GM12878 (cell line): ENCODE results near the gene IQCH. TPM values are rescaled to one million over a fixed set of nuclear protein-coding genes. Genes with fewer than 3 reads are reported as not detected.

ENCODE experiments used
- ATAC-seq: fragments of 200-7000 bp; cut with Tn5 transposase; 3 replicates; pipeline ENCODE4 v1.9.1; 2020; ENCODE audit warnings: mild to moderate bottlenecking, moderate library complexity
- BruUV-seq: library from RNA; stranded (reverse); fragments of 400-500 nt; replicated peaks from 2 replicates; lab custom pipeline; 2021; lab: Mats Ljungman, UMichigan
- CTCF ChIA-PET: fragments of 300-600 bp; sonication (Branson Sonifier 250); formaldehyde crosslinking; extraction: SDS; loops from one replicate; lab custom pipeline; 2021; ENCODE audit warnings: inconsistent platforms; lab: Yijun Ruan, JAX
- POLR2A ChIA-PET: fragments of 350-600 bp; formaldehyde crosslinking; extraction: SDS; loops from one replicate; lab custom pipeline; 2021; ENCODE audit warnings: inconsistent platforms; lab: Charles Lee
- RAD21 ChIA-PET: fragments of 300-600 bp; sonication (Branson Sonifier 250); formaldehyde crosslinking; loops from one replicate; lab custom pipeline; 2023; ENCODE audit warnings: antibody characterized with exemption; ENCODE audit not compliant: unreplicated experiment; lab: Charles Lee
- SMC1A ChIA-PET: fragments of 300-600 bp; sonication (Branson Sonifier 250); formaldehyde crosslinking; loops from one replicate; lab custom pipeline; 2023; ENCODE audit not compliant: unreplicated experiment, uncharacterized antibody; lab: Charles Lee
- DNase-seq: peaks from one replicate; pipeline ENCODE4 v3.0.0-alpha.2; 2011; ENCODE audit warnings: low read depth, low spot score
- FAIRE-seq: peaks from 3 replicates; lab custom pipeline; 2011; peaks lifted over from hg19 to GRCh38; lab: Jason Lieb, UNC
- H2AFZ ChIP-seq: 2 replicates; pipeline ENCODE4 v1.6.0; 2011; ENCODE audit warnings: low read depth, low read length, control low read depth; ENCODE audit not compliant: control insufficient read depth
- H3K27ac ChIP-seq: 2 replicates; pipeline ENCODE4 v1.5.1; 2011; ENCODE audit warnings: control low read depth; ENCODE audit not compliant: control insufficient read depth, insufficient read depth
- H3K27me3 ChIP-seq, 2 experiments: replicated peaks in 1 of 2; 2 replicates each; pipeline versions ENCODE4 v1.6.0 to v1.6.1; 2011; ENCODE audit warnings: low read length in 1 of 2; ENCODE audit not compliant: control insufficient read depth in 2 of 2, insufficient read depth in 2 of 2
- H3K36me3 ChIP-seq, 2 experiments: 2 replicates each; pipeline ENCODE4 v1.5.1; 2011; ENCODE audit warnings: low read length in 1 of 2; ENCODE audit not compliant: control insufficient read depth in 2 of 2, insufficient read depth in 2 of 2
- H3K4me1 ChIP-seq: 2 replicates; pipeline ENCODE4 v1.6.1; 2011; ENCODE audit warnings: mild to moderate bottlenecking, low read length, moderate library complexity, mixed read lengths; ENCODE audit not compliant: control insufficient read depth, insufficient read depth
- H3K4me2 ChIP-seq: 2 replicates; pipeline ENCODE4 v1.6.0; 2011; ENCODE audit warnings: control low read depth; ENCODE audit not compliant: control insufficient read depth, insufficient read depth
- H3K4me3 ChIP-seq: fragments of 200-600 bp; sonication (generic); 2 replicates; pipeline ENCODE4 v1.5.1; 2016
- H3K79me2 ChIP-seq: 2 replicates; pipeline ENCODE4 v1.6.0; 2011; ENCODE audit warnings: low read length; ENCODE audit not compliant: control insufficient read depth, insufficient read depth
- H3K9ac ChIP-seq: 2 replicates; pipeline ENCODE4 v1.8.0; 2011; ENCODE audit warnings: low read length, control low read depth, mixed read lengths; ENCODE audit not compliant: control insufficient read depth, insufficient read depth
- H3K9me3 ChIP-seq: replicated peaks from 3 replicates; pipeline ENCODE4 v1.5.1; 2011; ENCODE audit warnings: mild to moderate bottlenecking, low read length; ENCODE audit not compliant: control insufficient read depth, insufficient read depth
- H4K20me1 ChIP-seq: 2 replicates; pipeline ENCODE4 v1.6.0; 2011; ENCODE audit not compliant: control insufficient read depth, insufficient read depth
- CBX5 ChIP-seq: sonication (generic); IDR thresholded peaks from 2 replicates; pipeline ENCODE4 v1.6.1; 2016; ENCODE audit warnings: low read depth, moderate library complexity, mild to moderate bottlenecking, inconsistent platforms
- MEF2B ChIP-seq: fragments of 450-650 bp; IDR thresholded peaks from 2 replicates; pipeline ENCODE4 v1.6.1; 2018; ENCODE audit warnings: mild to moderate bottlenecking, moderate library complexity; ENCODE audit not compliant: partially characterized antibody, poor library complexity, severe bottlenecking
- NR2C2 ChIP-seq: IDR thresholded peaks from 2 replicates; pipeline ENCODE4 v1.6.1; 2011; ENCODE audit warnings: borderline replicate concordance, low read depth; ENCODE audit not compliant: control insufficient read depth, insufficient read length
- SMAD5 ChIP-seq: IDR thresholded peaks from 2 replicates; pipeline ENCODE4 v1.6.1; 2016; ENCODE audit warnings: antibody characterized with exemption, low read depth
- STAT1 ChIP-seq: fragments of 450-650 bp; conservative IDR thresholded peaks from 2 replicates; pipeline ENCODE4 v1.6.1; 2014; ENCODE audit warnings: antibody characterized with exemption, mild to moderate bottlenecking
- WGBS: methylation state at CpG from one replicate; pipeline ENCODE4 v1.1.6; 2016; ENCODE audit warnings: low lambda C conversion rate; ENCODE audit not compliant: insufficient replicate concordance, insufficient coverage; ENCODE audit errors: missing lambda C conversion rate; 5-methylcytosine and 5-hydroxymethylcytosine counted together
- in situ Hi-C: fragments of 300-500 bp; cut with MboI; formaldehyde crosslinking; loops from 9 replicates; pipeline ENCODE4 v1.14.3; 2018; ENCODE audit warnings: mixed read lengths
- intact Hi-C: fragments of 100-400 bp; cut with micrococcal nuclease; formaldehyde crosslinking; loops from one replicate; pipeline ENCODE4 v1.14.2; 2022; ENCODE audit not compliant: unreplicated experiment
- polyA plus RNA-seq, 11 experiments: library from polyadenylated mRNA; depleted of rRNA in 4 of 11; unstranded in 6 of 11; stranded (reverse) in 5 of 11; fragments of >200 nt; fragmentation: Nextera tagmentation in 4 of 11; fragmentation: Illumina TruSeq in 1 of 11; extraction: Ambion mirVana in 4 of 11; extraction: Trizol in 1 of 11; gene quantifications; 1 replicate in 1 of 11; 2 replicates in 10 of 11; pipeline versions ENCODE4 v1.2.1 to v1.2.3, GENCODE V29; 2011 to 2016; ENCODE audit warnings: inconsistent platforms in 2 of 11, missing spikeins in 2 of 11, low read depth in 1 of 11
- total RNA-seq, 4 experiments: library from RNA; depleted of rRNA in 3 of 4; stranded (reverse); fragments of >200 nt in 3 of 4; fragmentation: Illumina TruSeq in 1 of 4; extraction: Trizol in 1 of 4; gene quantifications; 2 replicates each; pipeline versions ENCODE4 v1.2.1 to v1.2.3, GENCODE V29; 2013 to 2021
- TF ChIP-seq, protein P1 (sequence below): IDR thresholded peaks from 2 replicates; pipeline ENCODE4 v1.6.1; 2012; ENCODE audit warnings: low read depth, low read length, improper control_type of control experiment
- TF ChIP-seq, protein P2 (sequence below): fragments of 450-650 bp; formaldehyde crosslinking; IDR thresholded peaks from 2 replicates; pipeline ENCODE4 v1.5.0; 2022; ENCODE audit warnings: mild to moderate bottlenecking, missing genetic modification characterization
- TF ChIP-seq, protein P3 (sequence below): IDR thresholded peaks from 2 replicates; pipeline ENCODE4 v1.6.1; 2011; ENCODE audit warnings: mild to moderate bottlenecking, low read depth, low read length, moderate library complexity; ENCODE audit not compliant: insufficient replicate concordance
- TF ChIP-seq, protein P4 (sequence below): fragments of 450-650 bp; IDR thresholded peaks from 2 replicates; pipeline ENCODE4 v1.6.1; 2017; ENCODE audit warnings: low read depth, mild to moderate bottlenecking, moderate library complexity
- TF ChIP-seq, protein P5 (sequence below): fragments of 450-650 bp; IDR thresholded peaks from 2 replicates; pipeline ENCODE4 v1.6.1; 2017; ENCODE audit warnings: mild to moderate bottlenecking, low read depth, inconsistent platforms; ENCODE audit not compliant: poor library complexity, severe bottlenecking

The IQCH gene
- total and polyA plus RNA-seq, 10 of the 15 experiments (the other 5 are each of a cell fraction or from before 2014, with no cell fraction given), result 0.29 to 1.3 (median 0.99) TPM

DNA sequence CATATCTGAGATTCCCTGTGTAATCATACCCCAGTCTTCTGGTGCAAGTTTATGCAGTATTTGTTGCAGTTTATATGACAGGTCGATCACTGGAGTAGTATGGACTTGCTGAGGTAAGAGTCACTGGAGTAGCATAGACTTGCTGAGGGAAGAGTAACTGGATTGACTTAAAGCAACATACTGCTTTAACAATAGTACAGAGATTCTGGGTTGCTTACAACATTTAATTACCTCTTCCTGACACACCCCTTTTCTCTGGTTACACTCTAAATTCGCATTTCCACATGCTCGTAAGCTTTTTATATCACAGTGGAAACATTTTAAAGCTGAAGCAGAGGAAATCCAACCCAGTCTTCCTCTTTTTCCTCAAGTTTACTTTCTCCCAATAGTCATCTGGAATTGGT is 11.9 kb upstream of the IQCH start:
- Histone ChIP-seq H3K4me3 (no peak overlapping the region), H3K27ac (peak overlapping the region; percentile 38; the same call in 1 of the 2 replicates), H3K4me2 (peak overlapping the region; percentile 61), H3K27me3 (no peaks in the 10 kb centered on the region), H3K36me3 (peaks cover 0 to 4% of the 10 kb centered on the region in 2 experiments; a peak in 1 of 4 replicates), H3K79me2 (peaks cover 27% of the 10 kb centered on the region), H3K9me3 (peaks cover 3% of the 10 kb centered on the region; the same call in 2 of the 3 replicates), H3K9ac (no peak overlapping the region), H4K20me1 (no peaks in the 10 kb centered on the region), H2AFZ (no peak overlapping the region), H3K4me1 (peaks cover 30% of the 10 kb centered on the region)
- intact Hi-C loops (loop anchor here (5.0 kb wide), 3 partner anchors 140 to 175 kb away; partner anchors contain the start of gene SMAD3), in situ Hi-C loops (no loop called here)
- WGBS, result 75% methylated on average over 3 of the region's 3 CpGs
- no peak for TF ChIP-seq MEF2B
- TF ChIP-seq CBX5, result no peak
- TF ChIP-seq, protein P1, sequence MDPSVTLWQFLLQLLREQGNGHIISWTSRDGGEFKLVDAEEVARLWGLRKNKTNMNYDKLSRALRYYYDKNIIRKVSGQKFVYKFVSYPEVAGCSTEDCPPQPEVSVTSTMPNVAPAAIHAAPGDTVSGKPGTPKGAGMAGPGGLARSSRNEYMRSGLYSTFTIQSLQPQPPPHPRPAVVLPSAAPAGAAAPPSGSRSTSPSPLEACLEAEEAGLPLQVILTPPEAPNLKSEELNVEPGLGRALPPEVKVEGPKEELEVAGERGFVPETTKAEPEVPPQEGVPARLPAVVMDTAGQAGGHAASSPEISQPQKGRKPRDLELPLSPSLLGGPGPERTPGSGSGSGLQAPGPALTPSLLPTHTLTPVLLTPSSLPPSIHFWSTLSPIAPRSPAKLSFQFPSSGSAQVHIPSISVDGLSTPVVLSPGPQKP, result no peak
- TF ChIP-seq, protein P2, sequence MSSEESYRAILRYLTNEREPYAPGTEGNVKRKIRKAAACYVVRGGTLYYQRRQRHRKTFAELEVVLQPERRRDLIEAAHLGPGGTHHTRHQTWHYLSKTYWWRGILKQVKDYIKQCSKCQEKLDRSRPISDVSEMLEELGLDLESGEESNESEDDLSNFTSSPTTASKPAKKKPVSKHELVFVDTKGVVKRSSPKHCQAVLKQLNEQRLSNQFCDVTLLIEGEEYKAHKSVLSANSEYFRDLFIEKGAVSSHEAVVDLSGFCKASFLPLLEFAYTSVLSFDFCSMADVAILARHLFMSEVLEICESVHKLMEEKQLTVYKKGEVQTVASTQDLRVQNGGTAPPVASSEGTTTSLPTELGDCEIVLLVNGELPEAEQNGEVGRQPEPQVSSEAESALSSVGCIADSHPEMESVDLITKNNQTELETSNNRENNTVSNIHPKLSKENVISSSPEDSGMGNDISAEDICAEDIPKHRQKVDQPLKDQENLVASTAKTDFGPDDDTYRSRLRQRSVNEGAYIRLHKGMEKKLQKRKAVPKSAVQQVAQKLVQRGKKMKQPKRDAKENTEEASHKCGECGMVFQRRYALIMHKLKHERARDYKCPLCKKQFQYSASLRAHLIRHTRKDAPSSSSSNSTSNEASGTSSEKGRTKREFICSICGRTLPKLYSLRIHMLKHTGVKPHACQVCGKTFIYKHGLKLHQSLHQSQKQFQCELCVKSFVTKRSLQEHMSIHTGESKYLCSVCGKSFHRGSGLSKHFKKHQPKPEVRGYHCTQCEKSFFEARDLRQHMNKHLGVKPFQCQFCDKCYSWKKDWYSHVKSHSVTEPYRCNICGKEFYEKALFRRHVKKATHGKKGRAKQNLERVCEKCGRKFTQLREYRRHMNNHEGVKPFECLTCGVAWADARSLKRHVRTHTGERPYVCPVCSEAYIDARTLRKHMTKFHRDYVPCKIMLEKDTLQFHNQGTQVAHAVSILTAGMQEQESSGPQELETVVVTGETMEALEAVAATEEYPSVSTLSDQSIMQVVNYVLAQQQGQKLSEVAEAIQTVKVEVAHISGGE (CRISPR knock-in tag), result no peak
- TF ChIP-seq SMAD5, result no peak
- TF ChIP-seq, protein P3, sequence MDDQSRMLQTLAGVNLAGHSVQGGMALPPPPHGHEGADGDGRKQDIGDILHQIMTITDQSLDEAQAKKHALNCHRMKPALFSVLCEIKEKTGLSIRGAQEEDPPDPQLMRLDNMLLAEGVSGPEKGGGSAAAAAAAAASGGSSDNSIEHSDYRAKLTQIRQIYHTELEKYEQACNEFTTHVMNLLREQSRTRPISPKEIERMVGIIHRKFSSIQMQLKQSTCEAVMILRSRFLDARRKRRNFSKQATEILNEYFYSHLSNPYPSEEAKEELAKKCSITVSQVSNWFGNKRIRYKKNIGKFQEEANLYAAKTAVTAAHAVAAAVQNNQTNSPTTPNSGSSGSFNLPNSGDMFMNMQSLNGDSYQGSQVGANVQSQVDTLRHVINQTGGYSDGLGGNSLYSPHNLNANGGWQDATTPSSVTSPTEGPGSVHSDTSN, result no peak
- TF ChIP-seq STAT1, result no peak
- TF ChIP-seq, protein P4, sequence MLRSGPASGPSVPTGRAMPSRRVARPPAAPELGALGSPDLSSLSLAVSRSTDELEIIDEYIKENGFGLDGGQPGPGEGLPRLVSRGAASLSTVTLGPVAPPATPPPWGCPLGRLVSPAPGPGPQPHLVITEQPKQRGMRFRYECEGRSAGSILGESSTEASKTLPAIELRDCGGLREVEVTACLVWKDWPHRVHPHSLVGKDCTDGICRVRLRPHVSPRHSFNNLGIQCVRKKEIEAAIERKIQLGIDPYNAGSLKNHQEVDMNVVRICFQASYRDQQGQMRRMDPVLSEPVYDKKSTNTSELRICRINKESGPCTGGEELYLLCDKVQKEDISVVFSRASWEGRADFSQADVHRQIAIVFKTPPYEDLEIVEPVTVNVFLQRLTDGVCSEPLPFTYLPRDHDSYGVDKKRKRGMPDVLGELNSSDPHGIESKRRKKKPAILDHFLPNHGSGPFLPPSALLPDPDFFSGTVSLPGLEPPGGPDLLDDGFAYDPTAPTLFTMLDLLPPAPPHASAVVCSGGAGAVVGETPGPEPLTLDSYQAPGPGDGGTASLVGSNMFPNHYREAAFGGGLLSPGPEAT, result no peak
- TF ChIP-seq NR2C2, result no peak
- TF ChIP-seq, protein P5, sequence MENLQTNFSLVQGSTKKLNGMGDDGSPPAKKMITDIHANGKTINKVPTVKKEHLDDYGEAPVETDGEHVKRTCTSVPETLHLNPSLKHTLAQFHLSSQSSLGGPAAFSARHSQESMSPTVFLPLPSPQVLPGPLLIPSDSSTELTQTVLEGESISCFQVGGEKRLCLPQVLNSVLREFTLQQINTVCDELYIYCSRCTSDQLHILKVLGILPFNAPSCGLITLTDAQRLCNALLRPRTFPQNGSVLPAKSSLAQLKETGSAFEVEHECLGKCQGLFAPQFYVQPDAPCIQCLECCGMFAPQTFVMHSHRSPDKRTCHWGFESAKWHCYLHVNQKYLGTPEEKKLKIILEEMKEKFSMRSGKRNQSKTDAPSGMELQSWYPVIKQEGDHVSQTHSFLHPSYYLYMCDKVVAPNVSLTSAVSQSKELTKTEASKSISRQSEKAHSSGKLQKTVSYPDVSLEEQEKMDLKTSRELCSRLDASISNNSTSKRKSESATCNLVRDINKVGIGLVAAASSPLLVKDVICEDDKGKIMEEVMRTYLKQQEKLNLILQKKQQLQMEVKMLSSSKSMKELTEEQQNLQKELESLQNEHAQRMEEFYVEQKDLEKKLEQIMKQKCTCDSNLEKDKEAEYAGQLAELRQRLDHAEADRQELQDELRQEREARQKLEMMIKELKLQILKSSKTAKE, result no peak
- RAD21 ChIA-PET, result interaction anchor here (0.6 to 1.2 kb wide), 3 partner anchors 14 to 592 kb away, joined by 3 read pairs; no protein-coding TSS in a partner anchor
- FAIRE-seq (no peak), ATAC-seq (no peak), DNase-seq (no peak)
- SMC1A ChIA-PET, result no interaction called here
- CTCF ChIA-PET, result interaction anchor here (0.9 kb wide), 1 partner anchor 61 kb away, joined by 3 read pairs; no protein-coding TSS in a partner anchor
- no TSS peak for BruUV-seq
- POLR2A ChIA-PET, result interaction anchor here (0.7 kb wide), 1 partner anchor 22 kb away, joined by 3 read pairs; no protein-coding TSS in a partner anchor
